NCI-H2196 treated with DMSO at 0.1 percent for 48 hours (cell line): ENCODE data around the gene ELOVL7.
"Not testable (repeated sequence)": the region's sequence is repeated elsewhere in the genome, so short reads cannot be mapped to it uniquely, and the experiment has no call there.

Experiments used
- DNase-seq: peaks from one replicate; lab custom pipeline; 2025; ENCODE audit not compliant: unreplicated experiment; lab: John Stamatoyannopoulos, UW

The ELOVL7 gene

GRCh38 chr5:60843936-60844905, at the start of gene ELOVL7:
Gene ELOVL7 (minus strand): TSS chr5:60844269. CDS start chr5:60787397, 56,872 bp downstream.
- peak; percentile 48 for DNase-seq

GRCh38 chr5:60893521-60893920, 49.5 kb upstream of the ELOVL7 start:
- no peak for DNase-seq

GRCh38 chr5:60891667-60892066, 47.6 kb upstream of the ELOVL7 start:
- no peak for DNase-seq

GRCh38 chr5:60888359-60889061, 44.4 kb upstream of the ELOVL7 start:
- DNase-seq, result no peak

GRCh38 chr5:60887746-60888145, 43.7 kb upstream of the ELOVL7 start:
- DNase-seq, result no peak

GRCh38 chr5:60887096-60887495, 43.0 kb upstream of the ELOVL7 start:
- no peak for DNase-seq

DNA sequence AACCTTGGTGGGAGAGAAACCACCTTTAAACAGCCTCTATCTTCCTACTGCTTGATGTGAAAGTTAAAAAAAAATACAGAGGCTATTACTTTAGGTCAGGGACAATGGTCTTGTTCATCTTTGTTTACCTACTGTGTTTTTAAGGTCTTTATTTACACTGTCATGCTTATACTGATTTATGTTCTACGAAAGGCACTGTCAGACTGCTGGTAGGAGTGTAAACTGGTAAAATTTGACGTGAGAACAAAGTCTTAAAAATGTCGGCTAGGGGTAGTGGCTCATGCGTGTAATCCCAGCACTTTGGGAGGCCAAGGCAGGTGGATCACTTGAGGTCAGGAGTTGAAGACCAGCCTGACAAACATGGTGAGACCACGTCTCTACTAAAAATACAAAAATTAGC, 42.1 kb upstream of the ELOVL7 start:
- DNase-seq, result no peak

GRCh38 chr5:60883229-60883628, 39.2 kb upstream of the ELOVL7 start:
- no peak for DNase-seq

GRCh38 chr5:60872892-60873291, 28.8 kb upstream of the ELOVL7 start:
- no peak for DNase-seq

- DNase-seq, result no peak
These were observed 26.8 kb upstream of the ELOVL7 start for GRCh38 chr5:60870857-60871256.

GRCh38 chr5:60860572-60860971, 16.5 kb upstream of the ELOVL7 start:
- not testable (repeated sequence) for DNase-seq

- no peak for DNase-seq
These were observed 12.0 kb upstream of the ELOVL7 start for GRCh38 chr5:60856066-60856465.

- DNase-seq, result no peak
These were observed 8.9 kb upstream of the ELOVL7 start for GRCh38 chr5:60852940-60853339.

- DNase-seq, result no peak
These were observed 8.2 kb upstream of the ELOVL7 start for GRCh38 chr5:60852317-60852716.

GRCh38 chr5:60851626-60852025, 7.6 kb upstream of the ELOVL7 start:
- no peak for DNase-seq

GRCh38 chr5:60846298-60846697, 2.2 kb upstream of the ELOVL7 start:
- no peak for DNase-seq

DNA sequence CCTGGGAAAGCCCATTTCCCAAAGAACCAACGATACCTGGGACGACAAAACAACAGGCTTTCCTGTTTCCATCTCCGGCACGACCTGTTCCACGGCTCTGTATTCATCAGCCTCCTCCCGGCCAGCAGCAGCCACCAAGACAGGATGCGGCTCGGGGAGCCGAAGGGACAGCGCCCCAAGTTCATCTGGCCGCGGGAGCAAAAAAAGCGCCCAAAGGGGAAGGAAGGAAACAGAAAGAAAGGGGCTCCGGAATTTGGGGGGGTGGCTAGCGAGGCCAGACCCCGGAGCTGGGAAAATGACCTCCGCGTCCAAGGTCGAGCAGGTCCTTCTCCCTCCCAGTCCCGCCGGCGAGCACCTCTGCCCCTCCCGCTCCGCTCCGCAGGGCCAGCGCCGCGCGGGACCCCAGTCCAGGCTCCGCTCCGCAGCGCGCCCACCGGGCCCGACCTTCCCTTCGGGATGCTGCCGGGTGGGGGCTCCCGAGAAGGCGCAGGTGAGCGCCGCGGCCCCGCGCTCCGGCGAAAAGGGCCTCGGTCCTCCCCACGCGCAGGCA, 608 bp downstream of the ELOVL7 start:
- no peak for DNase-seq

DNA sequence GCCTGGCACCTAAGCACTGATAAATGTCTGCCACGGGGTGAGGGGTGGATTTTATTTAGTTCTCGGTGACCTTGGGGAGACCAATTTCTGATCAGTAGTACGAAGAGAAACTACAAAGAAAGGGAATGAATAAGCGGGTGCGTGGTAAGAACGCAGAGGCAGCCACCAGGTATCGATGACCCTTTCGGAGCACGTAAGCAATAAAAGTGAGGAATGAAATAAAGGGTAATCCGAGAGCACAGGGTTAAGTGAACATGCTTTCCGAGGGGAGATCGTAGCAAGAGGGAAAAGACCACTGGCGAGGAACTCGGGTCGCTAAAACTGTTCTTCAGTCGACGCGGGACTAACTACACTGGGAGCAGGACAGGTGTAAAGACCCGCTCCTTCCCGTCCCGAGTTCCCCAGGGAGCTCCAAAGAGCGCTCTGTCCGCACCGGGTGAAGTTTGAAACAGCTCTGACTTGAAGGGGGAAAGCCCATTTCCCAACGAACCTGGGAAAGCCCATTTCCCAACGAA, 1.1 kb downstream of the ELOVL7 start:
- no peak for DNase-seq

DNA sequence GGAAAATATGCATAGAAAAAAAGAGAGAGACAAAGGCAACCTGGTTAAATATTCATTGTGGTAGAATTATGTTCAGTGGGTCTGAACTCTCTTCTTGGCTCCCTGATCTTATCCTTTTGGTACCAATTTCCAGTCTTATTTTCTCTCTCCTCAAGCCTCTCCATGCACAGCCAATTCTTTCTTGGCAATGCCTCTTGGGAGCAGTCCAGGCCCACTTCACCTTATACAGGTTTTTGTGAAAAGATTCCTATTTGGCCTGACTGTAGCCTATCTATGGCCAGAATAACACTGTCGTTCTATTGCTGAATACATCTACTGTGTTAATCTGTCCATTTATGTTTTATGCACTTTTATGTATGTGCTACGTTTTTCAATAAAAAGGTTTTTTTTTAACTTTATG, 2.7 kb downstream of the ELOVL7 start:
- DNase-seq, result no peak

GRCh38 chr5:60836131-60836530, 7.9 kb downstream of the ELOVL7 start:
- DNase-seq, result no peak

GRCh38 chr5:60835554-60835953, 8.5 kb downstream of the ELOVL7 start:
- no peak for DNase-seq

GRCh38 chr5:60833520-60833919, 10.5 kb downstream of the ELOVL7 start:
- no peak for DNase-seq
